ENCODE measurements around the gene MPI. TPM values are rescaled to one million over a fixed set of nuclear protein-coding genes. Genes with fewer than 3 reads are reported as not detected.

The MPI gene
- total RNA-seq, 1 experiment from 2014 or later: 50.9 TPM

- H3K36me3 ChIP-seq (replicated peaks; ENCODE audit: control insufficient read depth, insufficient read depth, low read length): peaks cover 22% of the 10 kb centered on the region
- no peak overlapping the region for H3K4me3 ChIP-seq (ENCODE audit: insufficient read depth, low read depth, low read length)
- peak; percentile 31 for DNase-seq
- no peaks in the 10 kb centered on the region for H3K27me3 ChIP-seq (ENCODE audit: control insufficient read depth, insufficient read depth, low read length)
Measured at GRCh38 chr15:74854453-74855022, 35.3 kb upstream of the MPI start.

- peak; percentile 33 for DNase-seq
Measured at GRCh38 chr15:74855857-74856256, 34.0 kb upstream of the MPI start.

GRCh38 chr15:74856537-74856936 is 33.3 kb upstream of the MPI start:
- peaks cover 14% of the 10 kb centered on the region for H3K36me3 ChIP-seq (replicated peaks; ENCODE audit: control insufficient read depth, insufficient read depth, low read length)
- no peaks in the 10 kb centered on the region for H3K27me3 ChIP-seq (ENCODE audit: control insufficient read depth, insufficient read depth, low read length)
- no peak overlapping the region for H3K4me3 ChIP-seq (ENCODE audit: insufficient read depth, low read depth, low read length)
- DNase-seq: no peak

More at GRCh38 chr15:74855857-74856256, 34.0 kb upstream of the MPI start:
- H3K27me3 ChIP-seq (ENCODE audit: control insufficient read depth, insufficient read depth, low read length): no peaks in the 10 kb centered on the region
- peaks cover 19% of the 10 kb centered on the region for H3K36me3 ChIP-seq (replicated peaks; ENCODE audit: control insufficient read depth, insufficient read depth, low read length)
- no peak overlapping the region for H3K4me3 ChIP-seq (ENCODE audit: insufficient read depth, low read depth, low read length)

GRCh38 chr15:74857082-74857655 is 32.7 kb upstream of the MPI start:
- Histone ChIP-seq H3K27me3 (ENCODE audit: control insufficient read depth, insufficient read depth, low read length) (no peaks in the 10 kb centered on the region), H3K4me3 (ENCODE audit: insufficient read depth, low read depth, low read length) (no peak overlapping the region), H3K36me3 (replicated peaks; ENCODE audit: control insufficient read depth, insufficient read depth, low read length) (peaks cover 8% of the 10 kb centered on the region)
- no peak for DNase-seq

- no peak for DNase-seq
- no peak overlapping the region for H3K4me3 ChIP-seq (ENCODE audit: insufficient read depth, low read depth, low read length)
- H3K27me3 ChIP-seq (ENCODE audit: control insufficient read depth, insufficient read depth, low read length): no peaks in the 10 kb centered on the region
- H3K36me3 ChIP-seq (replicated peaks; ENCODE audit: control insufficient read depth, insufficient read depth, low read length): peaks cover 5% of the 10 kb centered on the region
Measured at GRCh38 chr15:74857671-74858368, 32.0 kb upstream of the MPI start.

- Histone ChIP-seq H3K4me3 (ENCODE audit: insufficient read depth, low read depth, low read length) (no peak overlapping the region), H3K27me3 (ENCODE audit: control insufficient read depth, insufficient read depth, low read length) (no peaks in the 10 kb centered on the region), H3K36me3 (replicated peaks; ENCODE audit: control insufficient read depth, insufficient read depth, low read length) (peaks cover 3% of the 10 kb centered on the region)
- DNase-seq: no peak
Measured at GRCh38 chr15:74858369-74858740, 31.5 kb upstream of the MPI start.

GRCh38 chr15:74863239-74864056 is 26.4 kb upstream of the MPI start:
- no peak for DNase-seq
- H3K4me3 ChIP-seq (ENCODE audit: insufficient read depth, low read depth, low read length): no peak overlapping the region

GRCh38 chr15:74864296-74864695 is 25.5 kb upstream of the MPI start:
- Histone ChIP-seq H3K4me3 (ENCODE audit: insufficient read depth, low read depth, low read length) (no peak overlapping the region), H3K36me3 (replicated peaks; ENCODE audit: control insufficient read depth, insufficient read depth, low read length) (no peaks in the 10 kb centered on the region; the same call in none of the 2 replicates), H3K27me3 (ENCODE audit: control insufficient read depth, insufficient read depth, low read length) (no peaks in the 10 kb centered on the region)
- no peak for DNase-seq

More at GRCh38 chr15:74863239-74864056, 26.4 kb upstream of the MPI start:
- Histone ChIP-seq H3K27me3 (ENCODE audit: control insufficient read depth, insufficient read depth, low read length) (no peaks in the 10 kb centered on the region), H3K36me3 (replicated peaks; ENCODE audit: control insufficient read depth, insufficient read depth, low read length) (no peaks in the 10 kb centered on the region; the same call in none of the 2 replicates)

GRCh38 chr15:74865316-74865715 is 24.5 kb upstream of the MPI start:
- Histone ChIP-seq H3K4me3 (ENCODE audit: insufficient read depth, low read depth, low read length) (no peak overlapping the region), H3K27me3 (ENCODE audit: control insufficient read depth, insufficient read depth, low read length) (no peaks in the 10 kb centered on the region), H3K36me3 (replicated peaks; ENCODE audit: control insufficient read depth, insufficient read depth, low read length) (no peaks in the 10 kb centered on the region; the same call in none of the 2 replicates)
- DNase-seq: no peak

- Histone ChIP-seq H3K36me3 (replicated peaks; ENCODE audit: control insufficient read depth, insufficient read depth, low read length) (no peaks in the 10 kb centered on the region; the same call in none of the 2 replicates), H3K27me3 (ENCODE audit: control insufficient read depth, insufficient read depth, low read length) (no peaks in the 10 kb centered on the region), H3K4me3 (ENCODE audit: insufficient read depth, low read depth, low read length) (no peak overlapping the region)
- no peak for DNase-seq
Measured at GRCh38 chr15:74866090-74866489, 23.8 kb upstream of the MPI start.

- DNase-seq: no peak
- no peak overlapping the region for H3K4me3 ChIP-seq (ENCODE audit: insufficient read depth, low read depth, low read length)
- no peaks in the 10 kb centered on the region for H3K27me3 ChIP-seq (ENCODE audit: control insufficient read depth, insufficient read depth, low read length)
- H3K36me3 ChIP-seq (replicated peaks; ENCODE audit: control insufficient read depth, insufficient read depth, low read length): no peaks in the 10 kb centered on the region; the same call in none of the 2 replicates
Measured at GRCh38 chr15:74867466-74868038, 22.3 kb upstream of the MPI start.

GRCh38 chr15:74868059-74868458 is 21.8 kb upstream of the MPI start:
- Histone ChIP-seq H3K27me3 (ENCODE audit: control insufficient read depth, insufficient read depth, low read length) (no peaks in the 10 kb centered on the region), H3K36me3 (replicated peaks; ENCODE audit: control insufficient read depth, insufficient read depth, low read length) (no peaks in the 10 kb centered on the region; the same call in none of the 2 replicates), H3K4me3 (ENCODE audit: insufficient read depth, low read depth, low read length) (no peak overlapping the region)
- DNase-seq: no peak

GRCh38 chr15:74869372-74869725 is 20.5 kb upstream of the MPI start:
- Histone ChIP-seq H3K36me3 (replicated peaks; ENCODE audit: control insufficient read depth, insufficient read depth, low read length) (no peaks in the 10 kb centered on the region; the same call in none of the 2 replicates), H3K4me3 (ENCODE audit: insufficient read depth, low read depth, low read length) (no peak overlapping the region), H3K27me3 (ENCODE audit: control insufficient read depth, insufficient read depth, low read length) (no peaks in the 10 kb centered on the region)
- DNase-seq: no peak

GRCh38 chr15:74869726-74870407 is 20.0 kb upstream of the MPI start:
- H3K36me3 ChIP-seq (replicated peaks; ENCODE audit: control insufficient read depth, insufficient read depth, low read length): no peaks in the 10 kb centered on the region; the same call in none of the 2 replicates
- no peaks in the 10 kb centered on the region for H3K27me3 ChIP-seq (ENCODE audit: control insufficient read depth, insufficient read depth, low read length)
- H3K4me3 ChIP-seq (ENCODE audit: insufficient read depth, low read depth, low read length): no peak overlapping the region
- DNase-seq: no peak
